Measurements from ENCODE around the gene CHD9NB.
A peak's percentile ranks its signal among the peaks of the same experiment; 100 is the strongest.

The CHD9NB gene

GRCh38 chr16:53022374-53022773 lies 30.3 kb downstream of the CHD9NB start:
- DNase-seq: peak; percentile 28

DNA sequence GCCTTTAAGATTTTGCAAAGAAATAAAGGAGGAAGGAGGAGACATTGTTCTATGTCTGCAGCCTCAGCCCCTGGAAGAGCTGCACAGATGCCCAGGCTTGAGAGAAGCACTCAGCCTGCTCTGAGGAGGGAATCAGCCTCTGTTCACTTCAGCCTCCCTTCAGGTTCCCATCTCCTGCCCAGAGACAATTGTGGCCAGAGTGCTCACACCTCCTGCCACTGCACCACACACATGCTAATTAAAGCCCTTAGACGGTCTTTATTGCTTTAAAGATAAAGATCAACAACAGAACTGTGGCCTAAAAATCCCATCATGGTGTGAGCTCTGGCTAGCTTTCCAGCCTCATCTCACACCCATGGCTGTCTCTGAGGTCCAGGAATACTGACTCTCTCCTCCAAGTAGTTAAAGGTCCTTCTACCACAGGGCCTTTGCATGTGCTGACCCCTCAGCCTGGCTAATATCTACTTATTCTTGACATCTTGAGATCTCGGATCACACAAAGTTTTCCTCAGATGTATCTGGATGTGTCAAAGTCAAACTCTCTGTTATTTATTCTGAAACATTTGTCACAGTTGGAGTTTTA lies 33.8 kb downstream of the CHD9NB start:
- no peak for DNase-seq

DNA sequence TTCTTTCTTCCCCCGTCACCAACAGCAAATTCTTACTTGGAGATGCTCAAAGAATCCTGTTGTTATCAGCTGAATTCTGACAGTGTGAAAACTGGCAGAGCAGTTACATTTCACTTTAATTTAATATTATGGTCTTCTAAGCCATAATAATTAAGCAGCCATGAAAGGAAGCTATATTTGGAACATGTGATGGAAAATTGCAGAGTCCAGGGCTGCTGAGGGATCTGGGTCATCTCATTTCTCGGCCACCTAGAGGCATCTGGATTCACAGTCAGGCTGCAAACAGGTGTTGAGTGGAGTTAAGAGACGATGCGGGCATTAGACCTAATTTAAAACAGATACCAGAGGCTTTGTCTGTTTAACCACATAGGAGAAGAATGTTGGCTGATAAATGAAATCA lies 38.4 kb downstream of the CHD9NB start:
- DNase-seq: no peak

- no peak for DNase-seq
These were observed 45.6 kb downstream of the CHD9NB start for GRCh38 chr16:53007095-53007494.

DNA sequence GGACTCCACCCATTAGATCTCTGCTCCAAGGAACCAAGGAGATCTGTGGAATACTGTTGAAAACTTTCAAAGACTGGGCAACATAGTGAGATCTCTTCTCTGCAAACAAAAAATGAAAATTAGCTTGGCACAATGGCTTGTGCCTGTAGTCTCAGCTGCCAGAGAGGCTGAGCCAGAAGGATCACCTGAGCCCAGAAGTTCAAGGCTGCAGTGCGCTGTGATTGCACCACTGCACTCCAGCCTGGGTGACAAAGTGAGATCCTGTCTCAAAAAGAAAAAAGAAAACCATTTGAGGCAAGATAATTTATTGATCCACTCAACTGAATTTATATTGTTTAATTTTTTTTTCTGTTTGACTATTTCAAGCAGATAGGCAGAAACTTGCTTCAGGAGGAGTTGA lies 54.8 kb downstream of the CHD9NB start:
- DNase-seq: no peak

- no peak for DNase-seq
These were observed 57.8 kb downstream of the CHD9NB start for GRCh38 chr16:52994942-52995341.

DNA sequence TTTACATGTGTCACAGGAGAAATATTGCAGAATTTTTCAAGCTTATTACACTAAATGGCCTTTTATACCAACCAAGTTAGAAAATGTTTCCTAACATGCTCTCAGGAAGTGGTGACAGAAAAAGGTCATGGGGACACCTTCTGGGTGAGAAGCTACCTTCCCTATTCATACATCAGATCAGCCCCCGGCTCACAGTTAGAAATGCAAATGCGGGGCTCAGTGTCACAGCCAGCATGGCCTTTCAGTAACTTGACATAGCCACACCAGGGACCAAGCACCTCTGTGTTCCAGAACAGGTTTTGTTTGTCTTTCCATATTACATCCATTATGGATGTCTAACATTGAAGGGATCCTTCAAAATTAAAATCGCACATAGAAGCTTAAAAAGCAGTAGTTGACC lies 59.5 kb downstream of the CHD9NB start:
- no peak for DNase-seq

GRCh38 chr16:52991572-52991971 lies 61.1 kb downstream of the CHD9NB start:
- DNase-seq: no peak
